Left cardiac atrium (tissue), 4 donors: ENCODE results near the gene CDKN1C. TPM values are rescaled to one million over a fixed set of nuclear protein-coding genes. Genes with fewer than 3 reads are reported as not detected.

Experiments
- ATAC-seq, 2 donors: fragments of 200-7000 bp; cut with Tn5 transposase; one replicate each; pipeline ENCODE4 v1.9.1; 2020; ENCODE audit warnings: mild to moderate bottlenecking in 2 of 2, moderate library complexity in 2 of 2
- DNase-seq: peaks from one replicate; pipeline ENCODE4 v3.0.0-alpha.2; 2020
- intact Hi-C, 2 donors: fragments of 100-400 bp; cut with DNase I; formaldehyde crosslinking; loops; one replicate each; pipeline versions ENCODE4 v1.14.1 to v1.15.1; 2022 to 2023
- total RNA-seq, 2 donors: library from RNA; stranded (reverse); fragmentation: NEBNext Ultra II Directional; extraction: Animal tissue kit (Norgen Biotek cat#: 25700); gene quantifications; one replicate each; pipeline ENCODE4 v1.2.1, GENCODE V29; 2021
- donor health status: DM: no; HTN: yes; CAD: no.
- donor health status: DM: no; HTN: yes; CAD: no; lungs with severe emphysema.
- donor health status: DM: yes; HTN: yes; CAD: no.
- donor health status: Dilated cardiomyopathy.

The CDKN1C gene
- total RNA-seq, 2 donors from 2014 or later: 23.3 to 44.2 TPM

DNA sequence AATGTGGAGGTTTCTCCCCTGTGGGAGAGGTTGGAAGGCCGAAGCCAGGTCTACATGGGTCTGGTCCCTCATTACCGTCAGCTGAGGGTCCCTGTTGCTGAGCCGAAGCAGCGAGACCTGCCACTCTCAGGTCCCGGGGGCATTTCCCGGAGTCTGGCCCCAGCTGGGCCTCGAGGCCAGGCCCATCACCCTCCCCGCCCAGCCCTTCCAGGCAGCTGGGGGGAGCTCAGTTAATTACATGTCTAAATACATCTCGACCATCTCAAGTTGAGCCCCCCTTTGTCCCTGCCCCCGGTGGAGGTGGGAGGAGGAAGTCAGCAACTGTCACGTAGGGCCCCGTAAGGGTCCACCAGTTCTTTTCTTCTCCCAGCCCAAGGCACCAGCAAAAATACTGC is 3.6 kb downstream of the CDKN1C start:
- intact Hi-C loops: loop anchor here in 1 of 2 donors (5.0 to 10.0 kb wide), 2 partner anchors 50 to 97 kb away; no protein-coding TSS in a partner anchor
- DNase-seq: no peak
- no peak for ATAC-seq

- ATAC-seq (no peak), DNase-seq (no peak)
- intact Hi-C loops: loop anchor here in 1 of 2 donors (5.0 to 10.0 kb wide), 2 partner anchors 49 to 97 kb away; no protein-coding TSS in a partner anchor
These were observed 4.2 kb downstream of the CDKN1C start for GRCh38 chr11:2881076-2881980.

- DNase-seq: no peak
- no peak for ATAC-seq
- intact Hi-C loops: loop anchor here in 1 of 2 donors (5.0 to 10.0 kb wide), 2 partner anchors 48 to 96 kb away; no protein-coding TSS in a partner anchor
These were observed 4.9 kb downstream of the CDKN1C start for GRCh38 chr11:2880646-2881045.

- no peak for ATAC-seq
- intact Hi-C loops: no loop called here
- no peak for DNase-seq
These were observed 6.8 kb downstream of the CDKN1C start for GRCh38 chr11:2878782-2879181.

DNA sequence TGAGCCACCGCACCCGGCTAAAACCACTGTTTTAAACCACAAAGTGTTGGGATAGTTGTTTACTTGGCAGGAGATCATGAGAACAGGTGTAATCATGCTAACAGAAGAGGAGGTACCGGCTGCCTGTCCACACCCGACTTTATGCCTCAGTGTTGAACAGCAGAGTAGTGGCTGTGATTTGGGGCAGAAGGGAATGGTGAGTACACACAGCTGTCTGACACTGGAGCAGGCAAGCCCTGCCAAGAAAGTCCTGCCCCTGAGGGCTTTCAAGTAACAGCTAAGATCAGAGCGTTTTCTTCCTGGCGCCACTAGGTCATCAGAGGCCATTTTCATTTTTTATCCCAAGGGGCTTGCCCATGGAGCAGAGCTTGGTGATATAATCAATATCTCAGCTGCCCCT is 8.1 kb downstream of the CDKN1C start:
- intact Hi-C loops: no loop called here
- DNase-seq (no peak), ATAC-seq (peak in 1 of 2 donors; percentile 58)

GRCh38 chr11:2874963-2875362 is 10.6 kb downstream of the CDKN1C start:
- ATAC-seq: no peak
- intact Hi-C loops: no loop called here
- no peak for DNase-seq

GRCh38 chr11:2870969-2871680 is 14.4 kb downstream of the CDKN1C start:
- intact Hi-C loops: no loop called here
- ATAC-seq (peak in 1 of 2 donors; percentile 82), DNase-seq (no peak)

- ATAC-seq: peak in 1 of 2 donors; percentile 10
- intact Hi-C loops: no loop called here
- DNase-seq: no peak
These were observed 15.1 kb downstream of the CDKN1C start for GRCh38 chr11:2870460-2870859.

- DNase-seq: no peak
- ATAC-seq: no peak
- intact Hi-C loops: no loop called here
These were observed 15.8 kb downstream of the CDKN1C start for GRCh38 chr11:2869561-2870427.

- ATAC-seq: no peak
- no peak for DNase-seq
- intact Hi-C loops: no loop called here
These were observed 16.4 kb downstream of the CDKN1C start for GRCh38 chr11:2869134-2869526.

DNA sequence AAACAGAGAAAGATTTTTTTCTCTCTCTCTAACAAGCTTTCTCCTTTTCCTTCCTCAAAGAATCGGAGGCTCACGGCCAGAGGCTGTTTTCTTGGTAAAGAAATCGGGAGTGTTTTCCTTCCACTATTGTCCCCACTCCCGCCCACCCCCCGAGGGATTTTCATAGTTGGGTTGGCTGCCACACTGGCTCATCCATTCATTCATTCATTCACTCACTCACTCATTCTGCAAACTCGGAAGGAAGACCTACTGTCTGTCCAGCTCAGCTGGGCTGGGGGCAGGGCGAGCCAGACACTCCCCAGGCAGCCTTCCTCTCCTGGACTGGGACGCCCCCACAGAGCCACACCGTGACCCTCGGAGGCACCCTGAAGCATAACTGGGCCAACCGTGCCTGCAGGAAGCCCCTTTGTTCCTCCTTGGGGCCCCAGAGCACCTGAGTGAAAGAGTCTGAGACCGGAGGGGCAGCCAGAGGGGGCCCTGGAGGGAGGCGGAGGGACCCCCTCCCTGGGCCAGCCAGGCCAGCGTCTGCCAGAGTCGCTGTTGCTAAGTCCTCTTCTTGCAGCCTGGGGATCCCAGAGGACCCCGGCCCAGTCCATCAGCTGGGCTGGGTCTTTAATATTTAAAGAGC is 17.0 kb downstream of the CDKN1C start:
- ATAC-seq: no peak

DNA sequence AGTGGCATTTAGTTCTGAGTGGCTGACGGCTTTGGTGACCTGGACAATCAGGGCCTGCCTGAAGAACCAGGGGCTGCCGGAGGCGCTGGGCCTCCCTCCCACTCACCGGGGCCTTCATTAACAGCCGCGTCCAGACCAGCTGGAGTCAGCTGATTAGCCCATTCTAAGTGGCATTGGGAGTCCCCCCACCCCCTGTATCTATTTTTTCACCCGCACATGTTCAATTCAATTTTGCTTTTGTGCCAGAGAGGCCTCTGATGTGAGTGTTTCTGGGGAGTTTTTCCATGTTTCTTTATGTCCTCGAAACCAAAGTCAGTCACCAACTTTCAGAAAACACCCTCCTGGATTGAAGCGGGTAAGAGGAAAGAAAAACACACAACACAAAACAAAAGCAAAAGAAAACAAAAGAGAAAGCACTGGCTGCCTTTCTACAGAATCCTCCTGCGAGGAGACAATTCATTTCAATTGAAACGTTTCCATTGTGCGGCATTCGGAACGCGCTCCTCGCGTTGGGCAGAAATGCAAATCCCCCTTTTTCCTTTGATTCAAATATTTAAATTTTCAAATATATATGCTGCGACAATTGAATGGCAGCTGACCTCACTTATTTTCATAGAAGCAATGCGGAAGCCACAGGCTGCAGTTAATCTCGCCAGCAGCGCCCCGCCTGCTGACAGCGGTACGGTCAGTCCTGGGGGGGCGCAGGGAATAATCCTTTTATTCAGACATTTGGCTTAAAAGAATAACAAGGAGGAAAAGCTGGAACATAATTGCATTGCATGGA is 17.7 kb downstream of the CDKN1C start:
- intact Hi-C loops: no loop called here
- ATAC-seq (no peak), DNase-seq (no peak)

More for the DNA sequence above, 17.0 kb downstream of the CDKN1C start:
- no peak for DNase-seq
- intact Hi-C loops: no loop called here

DNA sequence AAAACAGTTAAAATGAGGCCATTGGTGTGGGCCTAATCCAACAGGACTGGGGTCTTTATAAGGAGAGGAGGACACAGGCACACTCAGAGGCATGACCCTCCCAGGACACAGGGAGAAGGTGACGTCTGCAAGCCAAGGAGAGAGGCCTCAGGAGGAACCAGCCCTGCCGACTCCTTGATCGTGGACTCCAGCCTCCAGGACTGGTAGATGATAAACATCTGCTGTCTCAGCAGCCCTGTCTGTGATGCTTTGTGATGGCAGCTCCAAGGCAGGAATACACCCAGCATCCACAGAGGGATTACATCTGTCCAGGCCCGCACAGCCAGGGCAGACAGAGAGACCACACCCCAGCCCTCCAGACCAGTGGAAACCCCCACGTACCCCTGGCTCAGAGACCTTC is 18.4 kb downstream of the CDKN1C start:
- intact Hi-C loops: no loop called here

DNA sequence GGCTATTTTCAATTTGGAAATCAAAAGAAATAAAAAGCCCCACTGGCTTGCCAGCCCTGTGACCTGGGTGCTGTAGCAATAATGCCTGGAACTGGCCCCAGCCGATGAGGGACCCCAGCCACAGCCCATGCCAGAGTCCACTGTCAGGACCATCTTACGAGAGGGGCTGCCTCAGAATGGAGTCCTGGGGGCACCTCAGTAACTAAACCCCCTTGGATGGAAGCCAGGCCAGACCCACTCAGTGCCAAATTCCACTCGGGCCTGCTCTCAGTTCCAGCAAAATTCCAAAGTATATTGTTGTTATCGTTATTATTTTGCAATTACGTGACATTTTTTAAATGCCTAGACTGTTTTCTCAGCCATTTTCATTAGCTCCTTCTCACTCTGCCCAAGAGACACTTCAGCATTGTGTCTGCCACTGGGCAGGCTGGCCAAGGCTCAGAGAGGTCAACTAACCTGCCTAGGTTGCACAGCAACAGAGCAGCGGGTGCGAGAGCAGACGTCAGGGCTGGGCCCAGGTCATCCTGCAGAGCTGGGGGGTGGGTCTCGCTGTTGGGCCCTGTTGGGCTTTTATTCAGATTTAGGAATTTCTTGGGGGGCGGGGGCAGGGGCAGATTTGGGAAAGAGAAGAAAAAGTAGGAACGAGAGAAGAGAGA is 19.5 kb downstream of the CDKN1C start:
- DNase-seq: no peak
- intact Hi-C loops: no loop called here
- no peak for ATAC-seq

More for the DNA sequence above, 18.4 kb downstream of the CDKN1C start:
- no peak for ATAC-seq
- DNase-seq: no peak

- DNase-seq (no peak), ATAC-seq (no peak)
- intact Hi-C loops: no loop called here
These were observed 20.7 kb downstream of the CDKN1C start for GRCh38 chr11:2864901-2865300.

- ATAC-seq (no peak), DNase-seq (no peak)
- intact Hi-C loops: no loop called here
These were observed 22.3 kb downstream of the CDKN1C start for GRCh38 chr11:2863276-2863618.

GRCh38 chr11:2862395-2863275 is 22.9 kb downstream of the CDKN1C start:
- peak in 1 of 2 donors; percentile 42 for ATAC-seq
- DNase-seq: no peak
- intact Hi-C loops: no loop called here
